OCI-LY3 (cell line): ENCODE results near the gene ARHGEF28.

Experiments
- H2AFZ ChIP-seq: fragments of 200-600, 300-600 bp; shearing (Covaris generic); 2 replicates; pipeline ENCODE4 v1.6.0; 2014; ENCODE audit warnings: antibody characterized with exemption, low read depth, low read length
- H3K27ac ChIP-seq: fragments of 200-600, 300-600 bp; sonication (generic); 2 replicates; pipeline ENCODE4 v1.5.1; 2014; ENCODE audit warnings: mild to moderate bottlenecking, low read length, moderate library complexity, mixed read lengths
- H3K27me3 ChIP-seq: fragments of 200-600, 300-600 bp; sonication (generic); 2 replicates; pipeline ENCODE4 v1.6.1; 2014; ENCODE audit warnings: low read depth, low read length, mixed read lengths
- H3K36me3 ChIP-seq: fragments of 200-600, 300-600 bp; sonication (generic); replicated peaks from 2 replicates; pipeline ENCODE3; 2014; ENCODE audit warnings: low read depth, low read length, mixed read lengths
- H3K4me1 ChIP-seq: fragments of 300-600, 200-600 bp; sonication (generic); 2 replicates; pipeline ENCODE4 v1.6.1; 2014; ENCODE audit warnings: low read length, mixed read lengths
- H3K4me2 ChIP-seq: fragments of 200-600, 300-600 bp; sonication (generic); 2 replicates; pipeline ENCODE4 v1.6.1; 2014; ENCODE audit warnings: low read length, mixed read lengths
- H3K4me3 ChIP-seq: fragments of 300-600, 200-600 bp; sonication (generic); 2 replicates; pipeline ENCODE4 v1.5.1; 2014; ENCODE audit warnings: antibody characterized with exemption, mild to moderate bottlenecking, low read length, moderate library complexity
- H3K79me2 ChIP-seq: fragments of 300-600, 200-600 bp; shearing (Covaris generic); 2 replicates; pipeline ENCODE4 v1.6.1; 2014; ENCODE audit warnings: mild to moderate bottlenecking, low read length, mixed read lengths
- H3K9ac ChIP-seq: fragments of 300-600, 200-600 bp; shearing (Covaris generic); 2 replicates; pipeline ENCODE4 v1.6.0; 2014; ENCODE audit warnings: mild to moderate bottlenecking, low read length, moderate library complexity
- H3K9me3 ChIP-seq: fragments of 200-600, 300-600 bp; shearing (Covaris generic); 2 replicates; pipeline ENCODE4 v1.6.1; 2014; ENCODE audit warnings: low read length, mixed read lengths; ENCODE audit not compliant: insufficient read depth
- H4K20me1 ChIP-seq: fragments of 200-600, 300-600 bp; sonication (generic); 2 replicates; pipeline ENCODE4 v1.6.1; 2016; ENCODE audit warnings: low read length, mixed read lengths; ENCODE audit not compliant: insufficient read depth
- EZH2phosphoT487 ChIP-seq: fragments of 200-600 bp; shearing (Covaris generic); IDR thresholded peaks from 2 replicates; pipeline ENCODE4 v1.6.1; 2018; ENCODE audit warnings: antibody characterized with exemption, mixed run types, low read depth
- TF ChIP-seq, protein P1 (sequence below): fragments of 200-600, 300-600 bp; sonication (generic); IDR thresholded peaks from 2 replicates; pipeline ENCODE4 v1.5.1; 2014; ENCODE audit warnings: antibody characterized with exemption, low read length, low read depth

Gene ARHGEF28

DNA sequence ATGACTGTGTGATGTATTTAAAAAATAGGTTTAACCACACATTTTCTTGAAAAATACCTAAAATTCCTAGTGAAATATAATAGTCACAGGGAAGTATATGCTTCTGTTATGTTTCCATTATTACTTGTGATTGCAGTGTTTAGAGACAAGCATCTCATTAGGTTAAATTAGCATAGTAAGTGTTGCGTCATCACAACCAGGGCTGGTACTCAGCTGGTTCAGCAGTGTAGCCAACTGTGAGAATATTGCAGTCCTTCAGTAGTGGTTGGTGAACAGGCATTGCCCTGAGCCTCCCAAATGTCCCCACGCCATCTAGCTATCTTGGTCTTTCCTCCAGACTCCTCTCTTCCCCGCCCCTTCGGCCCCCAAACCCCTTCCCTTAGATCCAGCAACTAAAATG lies 261.7 kb downstream of the ARHGEF28 start:
- Histone ChIP-seq H3K4me3 (no peak overlapping the region), H3K27me3 (peaks cover 11% of the 10 kb centered on the region), H3K9ac (no peak overlapping the region), H3K36me3 (no peaks in the 10 kb centered on the region), H3K4me2 (no peak overlapping the region), H3K4me1 (no peaks in the 10 kb centered on the region), H4K20me1 (no peaks in the 10 kb centered on the region), H3K79me2 (no peaks in the 10 kb centered on the region), H3K27ac (no peak overlapping the region), H3K9me3 (no peaks in the 10 kb centered on the region), H2AFZ (no peak overlapping the region)
- TF ChIP-seq, protein P1, sequence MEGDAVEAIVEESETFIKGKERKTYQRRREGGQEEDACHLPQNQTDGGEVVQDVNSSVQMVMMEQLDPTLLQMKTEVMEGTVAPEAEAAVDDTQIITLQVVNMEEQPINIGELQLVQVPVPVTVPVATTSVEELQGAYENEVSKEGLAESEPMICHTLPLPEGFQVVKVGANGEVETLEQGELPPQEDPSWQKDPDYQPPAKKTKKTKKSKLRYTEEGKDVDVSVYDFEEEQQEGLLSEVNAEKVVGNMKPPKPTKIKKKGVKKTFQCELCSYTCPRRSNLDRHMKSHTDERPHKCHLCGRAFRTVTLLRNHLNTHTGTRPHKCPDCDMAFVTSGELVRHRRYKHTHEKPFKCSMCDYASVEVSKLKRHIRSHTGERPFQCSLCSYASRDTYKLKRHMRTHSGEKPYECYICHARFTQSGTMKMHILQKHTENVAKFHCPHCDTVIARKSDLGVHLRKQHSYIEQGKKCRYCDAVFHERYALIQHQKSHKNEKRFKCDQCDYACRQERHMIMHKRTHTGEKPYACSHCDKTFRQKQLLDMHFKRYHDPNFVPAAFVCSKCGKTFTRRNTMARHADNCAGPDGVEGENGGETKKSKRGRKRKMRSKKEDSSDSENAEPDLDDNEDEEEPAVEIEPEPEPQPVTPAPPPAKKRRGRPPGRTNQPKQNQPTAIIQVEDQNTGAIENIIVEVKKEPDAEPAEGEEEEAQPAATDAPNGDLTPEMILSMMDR: no peak
- TF ChIP-seq EZH2phosphoT487: no peak

GRCh38 chr5:73890569-73890968 lies 264.6 kb downstream of the ARHGEF28 start:
- H3K27ac ChIP-seq: no peak overlapping the region
- no peaks in the 10 kb centered on the region for H3K9me3 ChIP-seq
- H3K4me1 ChIP-seq: peaks cover 3% of the 10 kb centered on the region
- no peaks in the 10 kb centered on the region for H3K36me3 ChIP-seq
- no peak overlapping the region for H2AFZ ChIP-seq
- no peak overlapping the region for H3K9ac ChIP-seq
- TF ChIP-seq EZH2phosphoT487: no peak
- TF ChIP-seq, protein P1: no peak
- H3K79me2 ChIP-seq: no peaks in the 10 kb centered on the region
- no peak overlapping the region for H3K4me2 ChIP-seq
- no peak overlapping the region for H3K4me3 ChIP-seq
- no peaks in the 10 kb centered on the region for H4K20me1 ChIP-seq
- peaks cover 17% of the 10 kb centered on the region for H3K27me3 ChIP-seq

- no peaks in the 10 kb centered on the region for H3K36me3 ChIP-seq
- H3K9me3 ChIP-seq: no peaks in the 10 kb centered on the region
- no peak overlapping the region for H3K4me2 ChIP-seq
- H4K20me1 ChIP-seq: no peaks in the 10 kb centered on the region
- peaks cover 31% of the 10 kb centered on the region for H3K27me3 ChIP-seq
- H2AFZ ChIP-seq: no peak overlapping the region
- no peak overlapping the region for H3K27ac ChIP-seq
- TF ChIP-seq, protein P1: no peak
- no peak for TF ChIP-seq EZH2phosphoT487
- H3K79me2 ChIP-seq: no peaks in the 10 kb centered on the region
- H3K9ac ChIP-seq: no peak overlapping the region
- H3K4me1 ChIP-seq: peaks cover 9% of the 10 kb centered on the region
- H3K4me3 ChIP-seq: no peak overlapping the region
Observed at GRCh38 chr5:73892218-73892617, 266.2 kb downstream of the ARHGEF28 start.

- peaks cover 29% of the 10 kb centered on the region for H3K27me3 ChIP-seq
- no peak overlapping the region for H3K4me2 ChIP-seq
- H4K20me1 ChIP-seq: no peaks in the 10 kb centered on the region
- H3K36me3 ChIP-seq: no peaks in the 10 kb centered on the region
- H3K9ac ChIP-seq: no peak overlapping the region
- H3K4me1 ChIP-seq: peaks cover 10% of the 10 kb centered on the region
- no peak overlapping the region for H3K4me3 ChIP-seq
- H3K27ac ChIP-seq: no peak overlapping the region
- H2AFZ ChIP-seq: no peak overlapping the region
- no peaks in the 10 kb centered on the region for H3K9me3 ChIP-seq
- no peaks in the 10 kb centered on the region for H3K79me2 ChIP-seq
- TF ChIP-seq, protein P1: no peak
Observed at GRCh38 chr5:73892806-73893205, 266.8 kb downstream of the ARHGEF28 start.
